Panc1 (cell line): ENCODE data around the gene NCAPG.
A peak's percentile ranks its signal among the peaks of the same experiment; 100 is the strongest.

Experiments used
- POLR2AphosphoS5 ChIP-seq: IDR thresholded peaks from 2 replicates; pipeline ENCODE4 v1.6.1; 2012; ENCODE audit warnings: mild to moderate bottlenecking, low read depth, low read length, moderate library complexity
- TF ChIP-seq, protein P1 (sequence below): fragments of 450-650 bp; IDR thresholded peaks from 2 replicates; pipeline ENCODE4 v1.5.1; 2017; ENCODE audit warnings: mild to moderate bottlenecking
- TF ChIP-seq, protein P2 (sequence below), 2 experiments: IDR thresholded peaks; 2 replicates each; pipeline ENCODE4 v1.6.1; 2011 to 2012; ENCODE audit warnings: low read depth in 2 of 2, control low read depth in 1 of 2, low read length in 1 of 2, mild to moderate bottlenecking in 1 of 2, moderate library complexity in 1 of 2; ENCODE audit not compliant: insufficient read depth in 1 of 2

- TF ChIP-seq, protein P1, sequence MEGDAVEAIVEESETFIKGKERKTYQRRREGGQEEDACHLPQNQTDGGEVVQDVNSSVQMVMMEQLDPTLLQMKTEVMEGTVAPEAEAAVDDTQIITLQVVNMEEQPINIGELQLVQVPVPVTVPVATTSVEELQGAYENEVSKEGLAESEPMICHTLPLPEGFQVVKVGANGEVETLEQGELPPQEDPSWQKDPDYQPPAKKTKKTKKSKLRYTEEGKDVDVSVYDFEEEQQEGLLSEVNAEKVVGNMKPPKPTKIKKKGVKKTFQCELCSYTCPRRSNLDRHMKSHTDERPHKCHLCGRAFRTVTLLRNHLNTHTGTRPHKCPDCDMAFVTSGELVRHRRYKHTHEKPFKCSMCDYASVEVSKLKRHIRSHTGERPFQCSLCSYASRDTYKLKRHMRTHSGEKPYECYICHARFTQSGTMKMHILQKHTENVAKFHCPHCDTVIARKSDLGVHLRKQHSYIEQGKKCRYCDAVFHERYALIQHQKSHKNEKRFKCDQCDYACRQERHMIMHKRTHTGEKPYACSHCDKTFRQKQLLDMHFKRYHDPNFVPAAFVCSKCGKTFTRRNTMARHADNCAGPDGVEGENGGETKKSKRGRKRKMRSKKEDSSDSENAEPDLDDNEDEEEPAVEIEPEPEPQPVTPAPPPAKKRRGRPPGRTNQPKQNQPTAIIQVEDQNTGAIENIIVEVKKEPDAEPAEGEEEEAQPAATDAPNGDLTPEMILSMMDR, result peak; percentile 59
- no peak for TF ChIP-seq POLR2AphosphoS5
- TF ChIP-seq, protein P2, sequence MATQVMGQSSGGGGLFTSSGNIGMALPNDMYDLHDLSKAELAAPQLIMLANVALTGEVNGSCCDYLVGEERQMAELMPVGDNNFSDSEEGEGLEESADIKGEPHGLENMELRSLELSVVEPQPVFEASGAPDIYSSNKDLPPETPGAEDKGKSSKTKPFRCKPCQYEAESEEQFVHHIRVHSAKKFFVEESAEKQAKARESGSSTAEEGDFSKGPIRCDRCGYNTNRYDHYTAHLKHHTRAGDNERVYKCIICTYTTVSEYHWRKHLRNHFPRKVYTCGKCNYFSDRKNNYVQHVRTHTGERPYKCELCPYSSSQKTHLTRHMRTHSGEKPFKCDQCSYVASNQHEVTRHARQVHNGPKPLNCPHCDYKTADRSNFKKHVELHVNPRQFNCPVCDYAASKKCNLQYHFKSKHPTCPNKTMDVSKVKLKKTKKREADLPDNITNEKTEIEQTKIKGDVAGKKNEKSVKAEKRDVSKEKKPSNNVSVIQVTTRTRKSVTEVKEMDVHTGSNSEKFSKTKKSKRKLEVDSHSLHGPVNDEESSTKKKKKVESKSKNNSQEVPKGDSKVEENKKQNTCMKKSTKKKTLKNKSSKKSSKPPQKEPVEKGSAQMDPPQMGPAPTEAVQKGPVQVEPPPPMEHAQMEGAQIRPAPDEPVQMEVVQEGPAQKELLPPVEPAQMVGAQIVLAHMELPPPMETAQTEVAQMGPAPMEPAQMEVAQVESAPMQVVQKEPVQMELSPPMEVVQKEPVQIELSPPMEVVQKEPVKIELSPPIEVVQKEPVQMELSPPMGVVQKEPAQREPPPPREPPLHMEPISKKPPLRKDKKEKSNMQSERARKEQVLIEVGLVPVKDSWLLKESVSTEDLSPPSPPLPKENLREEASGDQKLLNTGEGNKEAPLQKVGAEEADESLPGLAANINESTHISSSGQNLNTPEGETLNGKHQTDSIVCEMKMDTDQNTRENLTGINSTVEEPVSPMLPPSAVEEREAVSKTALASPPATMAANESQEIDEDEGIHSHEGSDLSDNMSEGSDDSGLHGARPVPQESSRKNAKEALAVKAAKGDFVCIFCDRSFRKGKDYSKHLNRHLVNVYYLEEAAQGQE (IDR thresholded peaks at IDR 0.05; ENCODE audit: insufficient read depth in 1 of 2, low read depth in 2 of 2, low read length in 1 of 2), result no peak
Measured at GRCh38 chr4:17817027-17817426, 6.2 kb downstream of the NCAPG start.
